Upper lobe of right lung (tissue), 1 donor: ENCODE results near the gene DDR2. TPM values are rescaled to one million over a fixed set of nuclear protein-coding genes. Genes with fewer than 3 reads are reported as not detected.

Source experiments
- ATAC-seq: fragments of 200-7000 bp; cut with Tn5 transposase; one replicate; pipeline ENCODE4 v1.9.1; 2020; ENCODE audit warnings: mild to moderate bottlenecking, moderate library complexity
- DNase-seq: peaks from one replicate; pipeline ENCODE4 v3.0.0-alpha.2; 2020
- H3K27ac ChIP-seq: fragments of 200-600 bp; one replicate; pipeline ENCODE4 v1.8.0; 2022
- H3K27me3 ChIP-seq: fragments of 200-600 bp; one replicate; pipeline ENCODE4 v1.8.0; 2022; ENCODE audit warnings: mild to moderate bottlenecking
- H3K36me3 ChIP-seq: fragments of 200-600 bp; one replicate; pipeline ENCODE4 v1.8.0; 2022
- H3K4me1 ChIP-seq: fragments of 200-600 bp; one replicate; pipeline ENCODE4 v1.8.0; 2022
- H3K4me3 ChIP-seq: fragments of 200-600 bp; one replicate; pipeline ENCODE4 v1.8.0; 2022; ENCODE audit warnings: mild to moderate bottlenecking
- H3K9me3 ChIP-seq: fragments of 200-600 bp; one replicate; pipeline ENCODE4 v1.8.0; 2022
- CTCF ChIP-seq: fragments of 200-600 bp; IDR thresholded peaks from one replicate; pipeline ENCODE4 v1.8.0; 2022; ENCODE audit warnings: antibody characterized with exemption
- intact Hi-C: fragments of 100-400 bp; cut with DNase I; formaldehyde crosslinking; loops from one replicate; pipeline ENCODE4 v1.11.0; 2022
- total RNA-seq: library from RNA; stranded (reverse); fragmentation: NEBNext Ultra II Directional; extraction: Animal tissue kit (Norgen Biotek cat#: 25700); gene quantifications from one replicate; pipeline ENCODE4 v1.2.1, GENCODE V29; 2021
- donor health status: DM: no; HTN: yes; CAD: no; lungs with severe emphysema.

The DDR2 gene
- total RNA-seq, 1 donor from 2014 or later, result 44.6 TPM

GRCh38 chr1:162708286-162708685 lies 76.0 kb downstream of the DDR2 start:
- no peak for TF ChIP-seq CTCF
- intact Hi-C loops, result no loop called here
- no peaks in the 10 kb centered on the region for H3K9me3 ChIP-seq
- H3K36me3 ChIP-seq, result no peaks in the 10 kb centered on the region
- peaks cover 46% of the 10 kb centered on the region for H3K4me1 ChIP-seq
- H3K27me3 ChIP-seq, result no peaks in the 10 kb centered on the region
- H3K27ac ChIP-seq, result no peak overlapping the region
- no peak overlapping the region for H3K4me3 ChIP-seq
- no peak for DNase-seq
- ATAC-seq, result peak; percentile 17

GRCh38 chr1:162709132-162709860 lies 77.0 kb downstream of the DDR2 start:
- Histone ChIP-seq H3K9me3 (no peaks in the 10 kb centered on the region), H3K27ac (peak overlapping the region; percentile 58), H3K27me3 (no peaks in the 10 kb centered on the region), H3K4me1 (peaks cover 46% of the 10 kb centered on the region), H3K36me3 (no peaks in the 10 kb centered on the region), H3K4me3 (no peak overlapping the region)
- DNase-seq (no peak), ATAC-seq (no peak)
- no peak for TF ChIP-seq CTCF
- intact Hi-C loops, result no loop called here

GRCh38 chr1:162709870-162710269 lies 77.6 kb downstream of the DDR2 start:
- intact Hi-C loops, result no loop called here
- Histone ChIP-seq H3K4me3 (no peak overlapping the region), H3K27ac (peak overlapping the region; percentile 58), H3K27me3 (no peaks in the 10 kb centered on the region), H3K4me1 (peaks cover 46% of the 10 kb centered on the region), H3K9me3 (no peaks in the 10 kb centered on the region), H3K36me3 (no peaks in the 10 kb centered on the region)
- DNase-seq (no peak), ATAC-seq (no peak)
- no peak for TF ChIP-seq CTCF

- peak; percentile 19 for ATAC-seq
- H3K4me3 ChIP-seq, result no peak overlapping the region
- H3K9me3 ChIP-seq, result no peaks in the 10 kb centered on the region
- no peak for TF ChIP-seq CTCF
- H3K36me3 ChIP-seq, result no peaks in the 10 kb centered on the region
- intact Hi-C loops, result no loop called here
- H3K4me1 ChIP-seq, result peaks cover 46% of the 10 kb centered on the region
- no peaks in the 10 kb centered on the region for H3K27me3 ChIP-seq
- DNase-seq, result no peak
- peak overlapping the region; percentile 58 for H3K27ac ChIP-seq
These were observed 78.1 kb downstream of the DDR2 start for GRCh38 chr1:162710345-162710744.

GRCh38 chr1:162710780-162711465 lies 78.7 kb downstream of the DDR2 start:
- no peak overlapping the region for H3K4me3 ChIP-seq
- no peak for TF ChIP-seq CTCF
- H3K27ac ChIP-seq, result peak overlapping the region; percentile 58
- H3K36me3 ChIP-seq, result no peaks in the 10 kb centered on the region
- H3K4me1 ChIP-seq, result peaks cover 46% of the 10 kb centered on the region
- intact Hi-C loops, result no loop called here
- no peaks in the 10 kb centered on the region for H3K9me3 ChIP-seq
- DNase-seq, result no peak
- ATAC-seq, result no peak
- no peaks in the 10 kb centered on the region for H3K27me3 ChIP-seq
